Measurements from ENCODE around the gene MSLN. TPM values are rescaled to one million over a fixed set of nuclear protein-coding genes. Genes with fewer than 3 reads are reported as not detected.

The MSLN gene
- total and polyA plus RNA-seq, 2 donors (not counting 3 experiments of a cell fraction or from before 2014, with no cell fraction given): not detected

GRCh38 chr16:721765-722540, 38.6 kb upstream of the MSLN start:
- Histone ChIP-seq H3K27me3 (ENCODE audit: control insufficient read depth in 2 of 2, insufficient read depth in 2 of 2, low read length in 2 of 2) (no peaks in the 10 kb centered on the region), H3K36me3 (ENCODE audit: control insufficient read depth in 2 of 2, extremely low read depth in 1 of 2, insufficient read depth in 2 of 2, low read length in 2 of 2) (no peaks in the 10 kb centered on the region), H3K4me2 (ENCODE audit: insufficient read depth, low read length) (peak overlapping the region; percentile 58), H3K4me1 (ENCODE audit: control insufficient read depth, extremely low read depth, insufficient read depth, low read length) (peaks cover 17% of the 10 kb centered on the region), H4K20me1 (replicated peaks; ENCODE audit: control insufficient read depth, extremely low read depth, insufficient read depth, low read length) (no peaks in the 10 kb centered on the region), H3K4me3 (replicated peaks in 1 of 3; ENCODE audit: insufficient read depth in 1 of 3, low read depth in 1 of 3, low read length in 3 of 3) (peak overlapping the region in 1 of 3 experiments; percentile 56), H3K27ac (ENCODE audit: insufficient read depth, low read depth, low read length) (no peak overlapping the region), H3K9me3 (replicated peaks; ENCODE audit: control insufficient read depth, insufficient read depth, low read length) (no peaks in the 10 kb centered on the region), H3K79me2 (ENCODE audit: control insufficient read depth, insufficient read depth, low read length) (no peaks in the 10 kb centered on the region), H3K9me1 (replicated peaks; ENCODE audit: control insufficient read depth, extremely low read depth, insufficient read depth, low read length) (no peaks in the 10 kb centered on the region), H3K9ac (replicated peaks; ENCODE audit: extremely low read depth, insufficient read depth, low read length) (no peak overlapping the region), H2AFZ (ENCODE audit: low read depth, low read length) (no peak overlapping the region)
- ChIA-PET POLR2A (interaction anchor here (1.4 kb wide), 1 partner anchor 15 kb away, joined by 3 read pairs; no protein-coding TSS in a partner anchor), CTCF (interaction anchor here (0.7 to 2.6 kb wide), 6 partner anchors 10 to 66 kb away, joined by 3 to 17 read pairs (median 5); partner anchors contain the start of genes CHTF18, RPUSD1 and WDR24)
- intact Hi-C loops (cut with micrococcal nuclease): no loop called here
- no peak for DNase-seq (ENCODE audit: low read depth, low spot score)
- BruUV-seq (replicated peaks): no TSS peak
- FAIRE-seq: no peak
- dilution Hi-C loops (cut with MboI; ENCODE audit: extremely low pct_ligation_motif_present, low sequenced_read_pairs): no loop called here
- TF ChIP-seq MAX (IDR thresholded peaks at IDR 0.05; ENCODE audit: insufficient read depth, insufficient read length) (no peak), POLR2A (IDR thresholded peaks at IDR 0.05; ENCODE audit: low read depth, low read length) (no peak)

DNA sequence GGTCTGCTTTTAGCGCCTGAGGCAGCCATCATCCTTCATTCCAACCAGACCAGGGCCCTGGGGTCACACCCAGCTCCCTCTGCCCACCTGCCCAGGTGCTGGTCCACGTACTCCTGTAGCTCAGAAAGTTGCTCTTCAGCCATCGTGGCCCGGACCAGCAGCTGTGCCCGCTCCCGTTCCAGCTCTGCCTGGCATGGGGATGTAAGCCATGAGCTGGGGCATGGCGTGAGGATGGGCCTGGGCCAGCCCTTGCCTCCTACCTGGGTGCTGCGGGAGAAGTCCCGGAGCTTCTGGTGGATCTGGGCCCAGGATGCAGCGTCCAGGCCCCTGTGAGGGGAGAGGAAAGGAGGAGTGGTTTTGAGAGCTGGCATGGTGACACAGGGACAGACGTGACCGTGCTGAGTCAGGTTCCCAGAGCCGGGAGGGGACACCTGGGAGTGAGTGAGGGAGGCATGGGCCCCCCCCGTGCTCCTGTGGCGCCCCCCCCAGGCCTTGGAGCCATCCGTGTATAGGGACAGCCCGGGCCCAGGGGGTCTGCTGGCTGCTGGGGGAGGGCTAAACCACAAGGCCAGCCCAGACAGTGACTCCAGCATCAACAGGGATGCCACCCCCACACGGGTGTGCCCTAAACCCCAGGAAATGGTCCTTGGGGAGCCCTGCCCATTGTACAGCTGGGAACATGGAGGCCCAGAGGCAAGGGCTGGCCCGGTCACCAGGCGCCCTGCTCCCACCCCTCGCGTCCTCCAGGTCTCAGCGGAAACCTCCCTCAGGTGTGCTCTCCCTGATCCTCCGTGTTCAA, 37.5 kb upstream of the MSLN start:
- Histone ChIP-seq H3K4me2 (ENCODE audit: insufficient read depth, low read length) (no peak overlapping the region), H3K4me3 (replicated peaks in 1 of 3; ENCODE audit: insufficient read depth in 1 of 3, low read depth in 1 of 3, low read length in 3 of 3) (no peak overlapping the region), H2AFZ (ENCODE audit: low read depth, low read length) (no peak overlapping the region), H3K27ac (ENCODE audit: insufficient read depth, low read depth, low read length) (no peak overlapping the region), H3K36me3 (ENCODE audit: control insufficient read depth in 2 of 2, extremely low read depth in 1 of 2, insufficient read depth in 2 of 2, low read length in 2 of 2) (no peaks in the 10 kb centered on the region), H4K20me1 (replicated peaks; ENCODE audit: control insufficient read depth, extremely low read depth, insufficient read depth, low read length) (no peaks in the 10 kb centered on the region), H3K9ac (replicated peaks; ENCODE audit: extremely low read depth, insufficient read depth, low read length) (no peak overlapping the region), H3K79me2 (ENCODE audit: control insufficient read depth, insufficient read depth, low read length) (no peaks in the 10 kb centered on the region), H3K4me1 (ENCODE audit: control insufficient read depth, extremely low read depth, insufficient read depth, low read length) (peaks cover 24% of the 10 kb centered on the region), H3K27me3 (ENCODE audit: control insufficient read depth in 2 of 2, insufficient read depth in 2 of 2, low read length in 2 of 2) (no peaks in the 10 kb centered on the region), H3K9me3 (replicated peaks; ENCODE audit: control insufficient read depth, insufficient read depth, low read length) (no peaks in the 10 kb centered on the region), H3K9me1 (replicated peaks; ENCODE audit: control insufficient read depth, extremely low read depth, insufficient read depth, low read length) (no peaks in the 10 kb centered on the region)
- ChIA-PET CTCF (interaction anchor here (1.4 kb wide), 1 partner anchor 65 kb away, joined by 4 read pairs; the partner anchor contains the start of genes CHTF18 and RPUSD1), POLR2A (no interaction called here)
- TF ChIP-seq POLR2AphosphoS5 (IDR thresholded peaks at IDR 0.05; ENCODE audit: insufficient read depth, low read depth, low read length) (no peak), CTCF (IDR thresholded peaks at IDR 0.05; ENCODE audit: extremely low read depth in 1 of 2, insufficient read depth in 1 of 2, low read depth in 1 of 2, low read length in 2 of 2) (no peak), GATA2 (IDR thresholded peaks at IDR 0.05; ENCODE audit: insufficient read depth, insufficient read length, low read depth, low read length) (no peak), FOS (IDR thresholded peaks at IDR 0.05; ENCODE audit: borderline replicate concordance, insufficient read depth, low read length) (no peak), MAX (IDR thresholded peaks at IDR 0.05; ENCODE audit: insufficient read depth, insufficient read length) (no peak), JUN (IDR thresholded peaks at IDR 0.05; ENCODE audit: borderline replicate concordance, insufficient read depth, insufficient read length, low read depth) (no peak), EZH2 (IDR thresholded peaks at IDR 0.05; ENCODE audit: borderline replicate concordance, low read depth, low read length, severe bottlenecking) (no peak), POLR2A (IDR thresholded peaks at IDR 0.05; ENCODE audit: low read depth, low read length) (no peak), MYC (IDR thresholded peaks at IDR 0.05; ENCODE audit: low read depth, low read length) (no peak)
- intact Hi-C loops (cut with micrococcal nuclease) (no loop called here), dilution Hi-C loops (cut with MboI; ENCODE audit: extremely low pct_ligation_motif_present, low sequenced_read_pairs) (no loop called here)
- FAIRE-seq: no peak
- no peak for DNase-seq (ENCODE audit: low read depth, low spot score)
- BruUV-seq (replicated peaks): no TSS peak

Data from endothelial cell of umbilical vein (primary cell).